Stimulated activated CD4-positive, alpha-beta T cell treated with anti-CD3 and anti-CD28 coated beads, Interleukin-2, amount 100 ng/mL, for 4 hours (primary cell): Measurements from ENCODE around the gene PAX9.
"Not testable (repeated sequence)": the region's sequence is repeated elsewhere in the genome, so short reads cannot be mapped to it uniquely, and the experiment has no call there.

Experiments
- DNase-seq: peaks from one replicate; pipeline ENCODE4 v3.0.0-alpha.2; 2020; ENCODE audit warnings: low read depth

The PAX9 gene

GRCh38 chr14:36674659-36675058 lies 13.0 kb downstream of the PAX9 start:
- DNase-seq: no peak

DNA sequence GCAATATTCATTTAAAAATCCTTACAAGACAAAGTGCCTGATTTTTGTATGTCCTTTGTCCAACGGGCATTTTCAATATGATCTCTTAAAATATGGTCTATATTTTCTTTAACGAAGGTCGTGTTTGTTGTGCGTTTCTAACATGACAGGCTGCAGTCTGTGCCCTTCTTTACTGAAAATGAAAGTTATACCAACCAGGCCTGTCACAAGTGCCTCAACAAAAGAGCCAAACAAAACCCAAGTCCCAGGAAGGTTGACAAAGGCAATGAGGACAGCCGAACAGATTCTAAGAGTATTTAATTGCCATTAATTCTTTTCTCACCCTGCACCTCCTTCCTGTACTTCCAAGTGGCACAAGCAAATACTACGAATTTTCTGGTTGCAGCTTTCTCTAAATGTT lies 13.9 kb downstream of the PAX9 start:
- no peak for DNase-seq

GRCh38 chr14:36676236-36676635 lies 14.6 kb downstream of the PAX9 start:
- no peak for DNase-seq

DNA sequence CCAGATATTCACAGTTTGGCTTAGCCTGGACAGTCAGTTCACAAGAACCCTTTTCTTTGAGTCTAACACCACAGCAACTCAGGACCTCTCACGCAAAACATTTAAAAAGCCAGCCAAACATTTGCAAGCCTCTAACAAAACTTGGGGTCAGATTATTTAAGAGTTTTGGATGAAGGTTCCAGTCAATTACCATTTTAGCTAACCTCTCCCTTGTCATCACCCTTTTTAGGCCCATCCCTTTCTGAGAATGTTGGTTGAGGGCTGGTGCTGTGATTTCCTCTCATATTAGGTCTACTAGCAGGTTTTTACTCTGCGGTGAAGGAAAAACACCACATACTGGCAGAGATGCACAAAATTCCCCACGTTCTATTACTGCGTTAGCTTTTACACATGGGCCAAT lies 20.7 kb downstream of the PAX9 start:
- DNase-seq: no peak

DNA sequence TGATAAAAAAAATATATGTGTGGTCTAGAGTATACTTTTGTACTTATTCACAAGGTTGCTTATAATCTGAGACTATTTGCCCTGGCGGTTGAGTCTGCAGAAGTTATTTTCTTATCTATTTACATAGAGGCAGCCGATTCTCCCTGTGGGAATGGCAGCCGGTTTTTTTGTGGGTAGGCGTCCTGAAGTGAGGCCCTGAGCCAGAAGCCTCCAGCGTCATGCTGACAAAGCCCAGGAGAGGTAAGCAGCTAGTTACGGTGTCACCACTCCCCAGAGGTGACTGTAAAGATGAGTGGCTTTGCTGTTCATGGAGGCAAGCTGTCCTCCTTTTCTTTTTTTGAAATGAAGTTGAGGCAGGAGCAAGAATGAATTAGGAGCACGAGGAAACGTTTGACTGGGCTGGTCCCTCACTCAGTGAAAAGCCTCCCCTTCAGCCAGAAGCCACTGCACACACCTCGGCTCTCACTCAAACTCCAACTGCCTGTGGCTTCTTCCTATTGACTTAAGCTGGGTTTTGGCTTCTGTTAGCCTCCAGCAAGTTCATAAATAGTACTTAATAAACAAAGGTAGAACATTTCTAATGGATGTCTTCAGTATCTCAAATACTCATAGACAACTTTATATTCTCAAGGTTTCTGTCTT lies 21.5 kb downstream of the PAX9 start:
- no peak for DNase-seq

- no peak for DNase-seq
Measured at GRCh38 chr14:36684946-36685345, 23.3 kb downstream of the PAX9 start.

- no peak for DNase-seq
Measured at GRCh38 chr14:36690311-36691040, 28.8 kb downstream of the PAX9 start.

DNA sequence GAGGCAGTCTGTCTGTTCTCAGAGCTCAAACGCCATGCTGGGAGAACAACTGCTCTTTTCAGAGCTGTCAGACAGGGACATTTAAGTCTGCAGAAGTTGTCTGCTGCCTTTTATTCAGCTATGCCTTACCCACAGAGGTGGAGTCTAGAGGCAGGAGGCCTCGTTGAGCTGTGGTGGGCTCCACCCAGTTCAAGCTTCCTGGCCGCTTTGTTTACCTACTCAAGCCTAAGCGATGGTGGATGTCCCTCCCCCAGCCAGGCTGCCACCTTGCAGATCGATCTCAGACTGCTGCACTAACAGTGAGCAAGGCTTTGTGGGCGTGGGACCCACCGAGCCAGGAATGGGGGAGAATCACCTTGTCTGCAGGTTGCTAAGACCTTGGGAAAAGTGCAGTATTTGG lies 37.8 kb downstream of the PAX9 start:
- not testable (repeated sequence) for DNase-seq

- DNase-seq: no peak
Measured at GRCh38 chr14:36700651-36701050, 39.0 kb downstream of the PAX9 start.

DNA sequence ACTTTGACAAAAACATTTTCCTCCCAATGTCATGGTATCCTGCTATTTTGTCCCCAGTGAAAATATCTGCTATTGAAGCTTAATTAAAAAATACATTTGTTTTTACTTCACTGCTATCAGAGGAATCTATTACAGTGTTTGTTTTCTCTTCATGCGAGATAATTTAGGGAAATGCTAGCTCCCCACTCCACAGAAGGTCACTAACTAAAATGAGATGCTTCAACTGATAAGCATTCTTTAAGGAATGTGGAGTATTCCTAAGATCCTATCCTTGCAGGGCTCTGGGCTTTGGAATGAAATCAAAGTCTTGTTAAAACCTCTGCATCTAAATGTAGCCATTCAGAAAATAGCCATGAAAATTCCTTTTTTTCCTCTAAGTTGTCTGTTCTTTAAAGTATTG lies 39.5 kb downstream of the PAX9 start:
- no peak for DNase-seq

- no peak for DNase-seq
Measured at GRCh38 chr14:36702474-36702873, 40.8 kb downstream of the PAX9 start.

DNA sequence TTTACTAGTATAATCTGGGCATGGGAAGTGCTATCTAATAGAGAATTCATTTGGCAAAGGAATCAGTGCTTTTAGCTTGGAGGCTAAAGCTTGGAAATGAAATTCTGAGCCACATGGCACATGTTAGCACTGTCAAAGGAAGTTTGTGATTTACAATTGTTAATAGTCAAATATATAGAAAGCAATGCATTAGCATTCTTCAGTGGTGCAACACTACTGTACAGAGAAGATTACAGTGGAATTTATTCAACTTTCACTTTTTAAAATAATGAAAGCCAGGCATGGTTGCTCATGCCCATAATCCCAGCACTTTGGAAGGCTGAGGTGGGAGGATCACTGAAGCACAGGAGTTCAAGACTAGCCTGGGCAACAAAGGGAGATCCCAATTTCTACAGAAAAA lies 45.9 kb downstream of the PAX9 start:
- no peak for DNase-seq

DNA sequence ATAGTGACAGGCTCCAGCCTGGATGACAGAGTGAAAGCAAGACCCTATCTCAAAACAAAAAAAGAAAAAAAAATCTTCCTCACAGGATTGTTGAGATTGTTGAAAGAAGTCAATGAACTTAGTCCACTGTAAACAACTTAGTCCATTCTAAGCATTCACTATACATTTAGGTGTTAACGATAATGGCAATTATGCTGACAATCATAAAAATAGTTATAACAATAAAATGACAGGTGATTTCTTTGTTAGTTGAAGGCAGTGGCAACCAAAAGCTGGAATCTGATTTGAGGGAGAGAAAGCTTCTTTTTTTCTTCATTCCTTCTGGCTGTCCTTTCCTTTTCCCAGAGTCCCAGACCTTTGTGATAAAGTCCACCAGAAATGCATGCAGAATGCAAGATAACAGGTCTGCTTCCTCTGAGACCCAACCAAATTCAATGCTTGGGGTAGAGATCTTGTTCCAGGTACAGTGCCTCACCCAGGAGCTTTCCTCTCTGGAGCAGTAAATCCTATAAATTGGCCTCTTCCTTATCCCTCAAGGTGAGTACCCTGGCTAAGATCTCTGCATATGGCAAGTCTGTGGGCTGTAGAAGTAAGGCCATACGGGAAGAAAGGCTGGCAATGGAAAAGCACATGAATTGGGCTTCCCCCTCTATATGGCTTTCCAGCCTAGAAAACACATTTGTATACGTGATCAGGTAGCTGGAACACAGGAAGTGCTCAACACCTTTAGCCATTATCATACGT lies 52.5 kb downstream of the PAX9 start:
- no peak for DNase-seq

GRCh38 chr14:36716614-36717184 lies 55.0 kb downstream of the PAX9 start:
- DNase-seq: no peak

GRCh38 chr14:36717363-36717762 lies 55.7 kb downstream of the PAX9 start:
- DNase-seq: no peak

GRCh38 chr14:36718216-36718615 lies 56.6 kb downstream of the PAX9 start:
- DNase-seq: no peak

DNA sequence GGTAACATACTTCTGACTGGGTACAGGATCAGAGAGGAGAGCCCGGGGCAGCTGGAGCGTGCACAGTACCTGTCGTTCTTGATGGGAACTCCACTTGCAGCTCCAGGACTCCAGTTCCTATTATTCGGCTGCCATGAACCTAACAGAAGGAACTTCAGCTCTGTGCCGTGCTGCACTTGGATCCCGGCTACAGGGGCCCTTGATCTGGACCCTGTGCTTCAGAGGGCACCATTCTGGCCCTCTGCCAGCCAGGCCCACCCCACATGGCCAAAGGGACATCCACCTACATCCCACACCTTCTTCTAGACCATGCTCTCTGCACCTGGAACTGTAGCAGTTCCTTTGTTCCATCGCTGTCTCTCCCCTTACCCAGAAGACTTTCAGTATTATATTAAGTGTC lies 58.2 kb downstream of the PAX9 start:
- DNase-seq: no peak

GRCh38 chr14:36720657-36721056 lies 59.0 kb downstream of the PAX9 start:
- DNase-seq: no peak

DNA sequence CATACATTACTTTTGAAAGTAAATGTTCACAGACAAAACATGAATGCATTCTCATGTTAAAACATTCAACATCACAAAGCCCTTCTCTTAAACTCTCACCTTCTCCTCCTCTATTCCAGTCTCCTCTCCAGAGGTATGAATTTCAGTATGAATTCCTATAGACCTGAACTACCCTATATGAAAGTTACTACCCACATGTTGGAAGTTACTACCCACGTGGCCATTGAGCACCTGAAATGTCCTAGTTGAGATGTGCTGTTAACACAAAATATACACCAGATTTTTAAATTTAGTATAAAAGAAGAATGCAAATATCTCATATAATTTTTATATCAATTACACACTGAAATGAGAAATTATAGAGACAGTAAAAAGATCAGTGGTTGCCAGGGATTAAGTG lies 60.2 kb downstream of the PAX9 start:
- DNase-seq: no peak

GRCh38 chr14:36723530-36723929 lies 61.9 kb downstream of the PAX9 start:
- DNase-seq: no peak

GRCh38 chr14:36724162-36724561 lies 62.5 kb downstream of the PAX9 start:
- DNase-seq: no peak

DNA sequence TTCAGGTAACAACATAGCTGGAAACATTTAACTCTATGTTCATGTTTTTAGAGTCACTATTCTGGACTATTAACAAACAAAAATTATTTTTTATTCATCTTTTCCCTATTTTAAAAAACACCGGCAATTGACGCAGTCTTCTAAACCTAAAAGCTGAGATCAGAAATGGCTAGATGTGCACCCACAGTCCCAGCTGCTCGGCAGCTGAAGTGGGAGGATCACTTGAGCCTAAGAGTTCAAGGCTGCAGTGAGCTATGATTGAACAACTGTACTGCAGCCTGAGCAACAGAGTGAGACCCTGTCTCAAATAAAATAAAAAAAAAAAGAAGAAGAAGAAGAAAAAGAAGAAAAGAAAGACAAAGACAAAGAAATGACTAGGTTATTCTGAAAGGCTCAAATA lies 64.5 kb downstream of the PAX9 start:
- DNase-seq: no peak
